ENCODE data around the gene CGAS. TPM values are rescaled to one million over a fixed set of nuclear protein-coding genes. Genes with fewer than 3 reads are reported as not detected.

Gene CGAS
- total RNA-seq (2021) (25.5 and 26.1 TPM in 2 replicates), Bru-seq, nascent RNA (percentile 86 among the genes with signal in this experiment), BruChase-seq, experiment 1, labeled RNA remaining after a 2-hour chase (percentile 83 among the genes with signal in this experiment), BruChase-seq, experiment 2, labeled RNA remaining after a 6-hour chase (percentile 78 among the genes with signal in this experiment)
- long read RNA-seq, transcript CGAS-201 (5 exons, 3,182 nt): major isoform, 7 of 32 reads
- long read RNA-seq, partial matches to known transcripts: 0 of 32 reads
- long read RNA-seq, other reads (novel, unspliced or antisense): 25 of 32 reads

DNA sequence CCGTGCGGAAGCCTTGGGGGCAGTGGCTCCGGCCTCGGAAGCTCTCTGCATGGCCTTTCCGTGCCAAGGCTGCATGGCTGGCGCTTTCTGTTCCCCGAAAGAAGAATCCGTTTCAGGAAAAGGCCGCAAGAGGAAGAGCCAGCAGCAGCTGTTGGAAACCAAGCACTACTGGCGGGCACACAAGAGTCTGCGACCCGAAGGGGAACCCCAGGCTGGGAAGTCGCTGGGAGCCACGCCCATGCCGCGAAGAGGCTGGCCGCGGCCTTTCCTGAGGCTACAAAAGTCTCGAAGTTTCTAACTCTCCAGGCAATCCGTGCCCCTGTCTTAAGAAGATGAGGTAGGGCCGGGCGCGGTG, at the start of gene CGAS:
Gene CGAS (minus strand): TSS at position 191 of the 355 bp plus-strand sequence. CDS start 116 bp downstream, at position 75.
- Histone ChIP-seq H3K79me2 (ENCODE audit: low read depth) (peaks cover 61% of the 10 kb centered on the region), H3K9me2 (ENCODE audit: insufficient read depth) (no peaks in the 10 kb centered on the region), H3K27me3 (ENCODE audit: insufficient read depth, low read depth) (no peaks in the 10 kb centered on the region), H3K4me3 (peak within 1 kb of the TSS; percentile 92), H3K27ac (peak within 1 kb of the TSS; percentile 74), H3F3A (ENCODE audit: insufficient read depth, low read depth) (peaks cover 33% of the 10 kb centered on the region), H3K9me3 (ENCODE audit: insufficient read depth, low read depth) (no peaks in the 10 kb centered on the region), H2AFZ (peak within 1 kb of the TSS; percentile 99), H3K4me1 (replicated peaks; ENCODE audit: insufficient read depth) (peaks cover 27% of the 10 kb centered on the region), H3K36me3 (ENCODE audit: low read depth) (peaks cover 2% of the 10 kb centered on the region; the same call in 1 of the 2 replicates), H4K20me1 (ENCODE audit: insufficient read depth) (no peaks in the 10 kb centered on the region), H3K4me2 (peak within 1 kb of the TSS; percentile 92)
- peak; percentile 73 to 79 for DNase-seq
- BruUV-seq (replicated peaks): no TSS peak
- intact Hi-C loops (cut with micrococcal nuclease; ENCODE audit: unreplicated experiment): no loop called here
- POLR2A ChIA-PET (ENCODE audit: unreplicated experiment): interaction anchor here (0.7 to 2.4 kb wide), 2 partner anchors 8 to 10 kb away, joined by 5 to 18 read pairs; partner anchors contain the start of gene MTO1
- no peak for TF ChIP-seq EZH2 (IDR thresholded peaks at IDR 0.05; ENCODE audit: low read depth)
- TF ChIP-seq, protein P1, sequence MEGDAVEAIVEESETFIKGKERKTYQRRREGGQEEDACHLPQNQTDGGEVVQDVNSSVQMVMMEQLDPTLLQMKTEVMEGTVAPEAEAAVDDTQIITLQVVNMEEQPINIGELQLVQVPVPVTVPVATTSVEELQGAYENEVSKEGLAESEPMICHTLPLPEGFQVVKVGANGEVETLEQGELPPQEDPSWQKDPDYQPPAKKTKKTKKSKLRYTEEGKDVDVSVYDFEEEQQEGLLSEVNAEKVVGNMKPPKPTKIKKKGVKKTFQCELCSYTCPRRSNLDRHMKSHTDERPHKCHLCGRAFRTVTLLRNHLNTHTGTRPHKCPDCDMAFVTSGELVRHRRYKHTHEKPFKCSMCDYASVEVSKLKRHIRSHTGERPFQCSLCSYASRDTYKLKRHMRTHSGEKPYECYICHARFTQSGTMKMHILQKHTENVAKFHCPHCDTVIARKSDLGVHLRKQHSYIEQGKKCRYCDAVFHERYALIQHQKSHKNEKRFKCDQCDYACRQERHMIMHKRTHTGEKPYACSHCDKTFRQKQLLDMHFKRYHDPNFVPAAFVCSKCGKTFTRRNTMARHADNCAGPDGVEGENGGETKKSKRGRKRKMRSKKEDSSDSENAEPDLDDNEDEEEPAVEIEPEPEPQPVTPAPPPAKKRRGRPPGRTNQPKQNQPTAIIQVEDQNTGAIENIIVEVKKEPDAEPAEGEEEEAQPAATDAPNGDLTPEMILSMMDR (conservative IDR thresholded peaks at IDR 0.05): no peak
- CTCF ChIA-PET: no interaction called here

DNA sequence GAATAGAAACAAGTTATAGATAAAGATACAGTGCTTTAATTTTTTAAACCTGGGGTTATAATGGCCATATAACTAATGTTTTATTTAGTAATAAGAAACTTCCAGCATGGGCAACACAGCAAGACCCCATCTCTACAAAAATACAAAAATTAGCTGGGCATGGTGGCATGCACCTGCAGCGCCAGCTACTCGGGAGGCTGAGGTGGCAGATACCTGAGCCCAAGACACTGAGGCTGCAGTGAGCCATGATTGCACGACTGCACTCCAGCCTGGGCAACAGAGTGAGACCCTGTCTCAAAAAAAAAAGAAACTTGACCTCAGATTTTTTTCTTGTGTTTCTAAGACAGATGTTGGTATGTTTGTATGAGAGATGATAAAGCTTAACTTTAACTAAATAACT, 45.8 kb upstream of the CGAS start:
- ChIA-PET CTCF (no interaction called here), POLR2A (ENCODE audit: unreplicated experiment) (interaction anchor here (0.7 kb wide), 1 partner anchor 9 kb away, joined by 7 read pairs; no protein-coding TSS in a partner anchor)
- TF ChIP-seq, protein P1 (conservative IDR thresholded peaks at IDR 0.05): no peak
- no peak for TF ChIP-seq EZH2 (IDR thresholded peaks at IDR 0.05; ENCODE audit: low read depth)

DNA sequence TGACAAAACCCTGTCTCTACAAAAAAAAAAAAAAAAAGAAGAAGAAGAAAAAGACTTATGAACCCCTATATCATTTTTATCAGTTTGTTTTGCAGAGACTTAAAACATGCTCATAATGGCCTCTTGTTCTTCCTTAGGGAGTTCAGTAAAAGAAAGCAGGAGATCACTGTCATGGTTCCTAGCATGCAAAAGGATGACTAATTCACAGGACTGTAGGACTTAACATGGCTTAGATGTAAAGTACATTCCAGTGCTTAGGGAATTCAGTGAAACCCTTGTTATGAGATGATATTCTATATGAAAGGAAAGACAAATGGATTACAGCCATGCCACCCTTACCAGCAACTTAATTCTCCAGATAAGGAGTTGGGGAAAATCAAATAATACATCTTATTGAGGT, 39.3 kb upstream of the CGAS start:
- H3K4me3 ChIP-seq: no peak overlapping the region
- H3K9me2 ChIP-seq (ENCODE audit: insufficient read depth): no peaks in the 10 kb centered on the region
- POLR2A ChIA-PET (ENCODE audit: unreplicated experiment): no interaction called here
- intact Hi-C loops (cut with micrococcal nuclease; ENCODE audit: unreplicated experiment): no loop called here
- H3K4me2 ChIP-seq: no peak overlapping the region
- no peaks in the 10 kb centered on the region for H3K27me3 ChIP-seq (ENCODE audit: insufficient read depth, low read depth)
- no peak for TF ChIP-seq EZH2 (IDR thresholded peaks at IDR 0.05; ENCODE audit: low read depth)
- TF ChIP-seq, protein P1 (conservative IDR thresholded peaks at IDR 0.05): no peak
- CTCF ChIA-PET: interaction anchor here (0.7 kb wide), 1 partner anchor 106 kb away, joined by 4 read pairs; no protein-coding TSS in a partner anchor
- DNase-seq: no peak
- H3K9me3 ChIP-seq (ENCODE audit: insufficient read depth, low read depth): peaks cover 5% of the 10 kb centered on the region; the same call in 1 of the 2 replicates
- 0 out of 2 replicates have a peak, but pooled peaks cover 3% of the 10 kb centered on the region for H4K20me1 ChIP-seq (ENCODE audit: insufficient read depth)
- no peaks in the 10 kb centered on the region for H3K4me1 ChIP-seq (replicated peaks; ENCODE audit: insufficient read depth)
- 0 out of 2 replicates have a peak, but pooled peaks cover 4% of the 10 kb centered on the region for H3F3A ChIP-seq (ENCODE audit: insufficient read depth, low read depth)
- H3K27ac ChIP-seq: no peak overlapping the region
- peaks cover 24% of the 10 kb centered on the region for H3K36me3 ChIP-seq (ENCODE audit: low read depth)
- H3K79me2 ChIP-seq (ENCODE audit: low read depth): no peaks in the 10 kb centered on the region
- H2AFZ ChIP-seq: no peak overlapping the region
- BruUV-seq (replicated peaks): no TSS peak

More for the DNA sequence above, 45.8 kb upstream of the CGAS start:
- intact Hi-C loops (cut with micrococcal nuclease; ENCODE audit: unreplicated experiment): no loop called here
- Histone ChIP-seq H3K4me3 (no peak overlapping the region), H3K4me1 (replicated peaks; ENCODE audit: insufficient read depth) (no peaks in the 10 kb centered on the region), H2AFZ (no peak overlapping the region), H3F3A (ENCODE audit: insufficient read depth, low read depth) (peaks cover 3% of the 10 kb centered on the region; the same call in 1 of the 2 replicates), H3K36me3 (ENCODE audit: low read depth) (peaks cover 25% of the 10 kb centered on the region; the same call in 1 of the 2 replicates), H3K4me2 (no peak overlapping the region), H3K9me3 (ENCODE audit: insufficient read depth, low read depth) (no peaks in the 10 kb centered on the region), H3K9me2 (ENCODE audit: insufficient read depth) (no peaks in the 10 kb centered on the region), H3K79me2 (ENCODE audit: low read depth) (no peaks in the 10 kb centered on the region), H4K20me1 (ENCODE audit: insufficient read depth) (no peaks in the 10 kb centered on the region), H3K27ac (no peak overlapping the region), H3K27me3 (ENCODE audit: insufficient read depth, low read depth) (no peaks in the 10 kb centered on the region)
- no TSS peak for BruUV-seq (replicated peaks)
- no peak for DNase-seq

Measured in PC-9 (cell line).